ENCODE results near the gene NXPH4. TPM values are rescaled to one million over a fixed set of nuclear protein-coding genes. Genes with fewer than 3 reads are reported as not detected.

Gene NXPH4
- total RNA-seq, 2 donors from 2014 or later: 0.34 to 1.4 TPM

DNA sequence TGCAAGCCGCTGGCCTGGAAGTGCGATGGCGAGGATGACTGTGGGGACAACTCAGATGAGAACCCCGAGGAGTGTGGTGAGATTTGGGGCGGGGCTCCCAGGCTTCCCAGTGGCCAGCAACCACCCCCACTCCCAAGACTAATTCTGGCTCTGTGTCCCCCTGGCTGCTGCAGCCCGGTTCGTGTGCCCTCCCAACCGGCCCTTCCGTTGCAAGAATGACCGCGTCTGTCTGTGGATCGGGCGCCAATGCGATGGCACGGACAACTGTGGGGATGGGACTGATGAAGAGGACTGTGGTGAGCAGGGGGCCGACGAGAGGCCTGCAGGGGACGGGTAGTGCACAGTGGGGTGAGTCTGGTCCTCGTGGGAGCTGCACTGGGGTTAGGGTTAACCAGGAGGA lies 12.1 kb upstream of the NXPH4 start:
- Mint-ChIP-seq H3K4me3 (no peak overlapping the region), H3K36me3 (ENCODE audit: low read depth) (no peaks in the 10 kb centered on the region), H3K27ac (no peak overlapping the region), H3K27me3 (no peaks in the 10 kb centered on the region), H3K4me1 (no peaks in the 10 kb centered on the region), H3K9me3 (no peaks in the 10 kb centered on the region)
- ATAC-seq (replicated peaks): no peak

DNA sequence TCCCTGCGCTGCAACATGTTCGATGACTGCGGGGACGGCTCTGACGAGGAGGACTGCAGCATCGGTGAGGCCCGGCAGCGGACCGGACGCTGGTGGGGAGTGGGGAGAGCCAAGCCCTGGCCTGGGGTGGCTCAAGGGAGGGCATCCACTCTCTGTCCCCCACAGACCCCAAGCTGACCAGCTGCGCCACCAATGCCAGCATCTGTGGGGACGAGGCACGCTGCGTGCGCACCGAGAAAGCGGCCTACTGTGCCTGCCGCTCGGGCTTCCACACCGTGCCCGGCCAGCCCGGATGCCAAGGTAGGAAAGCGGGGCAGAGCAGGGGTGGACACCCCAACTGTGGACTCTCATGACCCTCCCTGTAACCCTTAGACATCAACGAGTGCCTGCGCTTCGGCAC lies 11.4 kb upstream of the NXPH4 start:
- Mint-ChIP-seq H3K27ac (no peak overlapping the region), H3K4me1 (no peaks in the 10 kb centered on the region), H3K9me3 (no peaks in the 10 kb centered on the region), H3K27me3 (no peaks in the 10 kb centered on the region), H3K36me3 (ENCODE audit: low read depth) (no peaks in the 10 kb centered on the region), H3K4me3 (no peak overlapping the region)
- no peak for ATAC-seq (replicated peaks)

DNA sequence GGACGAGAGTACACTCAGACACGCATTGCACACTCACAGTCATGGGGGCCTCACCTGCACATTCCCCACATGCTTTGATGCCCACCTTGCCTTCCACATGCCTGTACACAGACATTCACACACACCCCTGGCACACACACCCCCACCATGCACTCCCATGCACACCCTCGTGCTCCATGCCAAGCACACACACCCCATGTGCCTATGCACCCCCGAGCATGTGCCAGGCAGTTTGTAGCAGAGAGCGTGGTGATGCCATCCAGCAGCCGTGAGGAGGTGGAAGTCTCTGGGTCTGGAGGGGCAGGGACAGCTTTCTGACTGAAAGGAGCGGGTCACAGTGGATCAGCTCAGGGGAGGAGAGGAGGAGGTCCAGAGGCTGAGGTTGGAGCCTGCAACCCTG lies 10.7 kb upstream of the NXPH4 start:
- Mint-ChIP-seq H3K4me3 (no peak overlapping the region), H3K4me1 (no peaks in the 10 kb centered on the region), H3K27me3 (no peaks in the 10 kb centered on the region), H3K36me3 (ENCODE audit: low read depth) (no peaks in the 10 kb centered on the region), H3K9me3 (no peaks in the 10 kb centered on the region), H3K27ac (no peak overlapping the region)
- peak; percentile 17 for ATAC-seq (replicated peaks)

DNA sequence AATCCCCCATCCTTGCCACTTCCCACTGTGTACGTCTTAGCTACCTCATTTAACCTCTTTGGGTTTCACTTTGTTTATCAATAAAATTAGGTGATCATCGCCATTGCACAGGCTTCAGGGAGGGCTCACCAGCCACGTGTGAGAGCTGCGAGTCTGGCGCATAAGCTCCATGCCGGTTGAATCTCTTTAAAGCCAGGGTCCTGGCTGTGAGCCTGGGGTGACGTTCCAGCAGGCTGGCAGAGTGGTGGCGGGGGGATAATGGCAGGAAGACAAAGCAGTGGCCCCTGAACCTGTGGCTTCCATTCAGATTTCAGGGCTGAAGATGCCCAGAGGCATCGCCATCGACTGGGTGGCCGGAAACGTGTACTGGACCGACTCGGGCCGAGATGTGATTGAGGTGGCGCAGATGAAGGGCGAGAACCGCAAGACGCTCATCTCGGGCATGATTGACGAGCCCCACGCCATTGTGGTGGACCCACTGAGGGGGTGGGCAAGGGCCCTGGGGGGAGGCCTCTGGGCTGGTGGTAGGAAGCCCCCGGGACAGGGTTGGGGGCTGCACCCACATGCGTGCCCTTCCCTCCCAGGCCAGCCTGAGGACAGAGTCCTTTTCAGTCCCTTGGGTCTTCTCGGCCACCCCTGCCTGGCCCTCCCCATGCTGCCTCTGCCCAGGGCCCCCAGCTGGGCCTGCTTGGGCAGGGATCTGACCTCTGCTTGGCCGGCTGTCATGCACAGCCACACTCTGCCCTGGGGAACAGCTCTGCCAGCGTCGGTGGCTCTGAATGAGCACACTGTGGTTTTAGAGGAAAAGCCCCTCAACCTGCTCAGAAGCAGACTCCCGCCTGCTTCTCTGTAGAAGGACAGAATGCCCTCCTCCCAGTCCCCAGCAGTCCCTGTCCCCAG lies 8.6 kb upstream of the NXPH4 start:
- Mint-ChIP-seq H3K9me3 (no peaks in the 10 kb centered on the region), H3K4me3 (no peak overlapping the region), H3K36me3 (ENCODE audit: low read depth) (no peaks in the 10 kb centered on the region), H3K27me3 (no peaks in the 10 kb centered on the region), H3K27ac (no peak overlapping the region), H3K4me1 (no peaks in the 10 kb centered on the region)
- ATAC-seq (replicated peaks): no peak

DNA sequence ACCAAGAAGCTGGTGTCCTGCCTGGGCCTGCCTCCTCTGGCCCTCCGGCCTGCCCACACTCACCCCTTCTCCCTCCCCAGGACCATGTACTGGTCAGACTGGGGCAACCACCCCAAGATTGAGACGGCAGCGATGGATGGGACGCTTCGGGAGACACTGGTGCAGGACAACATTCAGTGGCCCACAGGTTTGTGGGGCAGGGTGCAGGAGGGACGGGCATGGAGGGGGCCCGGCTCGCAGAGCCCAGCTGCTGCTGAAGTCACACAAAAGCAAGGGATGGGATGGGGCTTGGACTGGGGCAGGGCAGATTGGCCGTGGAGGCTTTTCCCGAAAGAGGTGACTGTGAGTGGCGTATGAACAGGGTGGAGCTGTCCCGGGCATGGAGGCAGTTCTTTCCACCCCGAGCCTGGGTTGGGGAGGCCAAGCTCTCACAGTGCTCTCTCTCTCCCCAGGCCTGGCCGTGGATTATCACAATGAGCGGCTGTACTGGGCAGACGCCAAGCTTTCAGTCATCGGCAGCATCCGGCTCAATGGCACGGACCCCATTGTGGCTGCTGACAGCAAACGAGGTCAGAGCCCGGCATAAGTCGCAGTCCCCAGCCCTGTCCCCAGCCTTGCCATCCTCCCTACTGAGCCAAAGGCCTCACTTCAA lies 7.8 kb upstream of the NXPH4 start:
- Mint-ChIP-seq H3K27me3 (peaks cover 5% of the 10 kb centered on the region), H3K36me3 (ENCODE audit: low read depth) (no peaks in the 10 kb centered on the region), H3K4me1 (peaks cover 6% of the 10 kb centered on the region), H3K9me3 (no peaks in the 10 kb centered on the region), H3K27ac (no peak overlapping the region), H3K4me3 (no peak overlapping the region)
- no peak for ATAC-seq (replicated peaks)

DNA sequence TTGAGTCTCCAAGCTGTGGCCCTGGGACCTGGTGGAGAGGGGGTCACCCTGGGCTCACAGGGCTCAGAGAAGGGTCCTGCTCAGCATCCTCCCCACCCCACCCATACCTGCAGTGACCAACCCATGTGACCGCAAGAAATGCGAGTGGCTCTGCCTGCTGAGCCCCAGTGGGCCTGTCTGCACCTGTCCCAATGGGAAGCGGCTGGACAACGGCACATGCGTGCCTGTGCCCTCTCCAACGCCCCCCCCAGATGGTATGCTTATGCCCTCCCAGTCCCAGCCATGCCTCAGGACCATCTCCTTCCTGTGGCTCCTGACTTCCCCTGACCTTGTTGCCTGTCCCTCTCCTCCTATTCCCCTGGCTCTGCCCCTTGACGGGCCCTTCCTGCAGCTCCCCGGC lies 6.7 kb upstream of the NXPH4 start:
- H3K36me3 Mint-ChIP-seq (ENCODE audit: low read depth): no peaks in the 10 kb centered on the region
- no peaks in the 10 kb centered on the region for H3K9me3 Mint-ChIP-seq
- H3K27me3 Mint-ChIP-seq: peaks cover 17% of the 10 kb centered on the region
- no peak overlapping the region for H3K27ac Mint-ChIP-seq
- H3K4me3 Mint-ChIP-seq: no peak overlapping the region
- peaks cover 11% of the 10 kb centered on the region for H3K4me1 Mint-ChIP-seq
- no peak for ATAC-seq (replicated peaks)

DNA sequence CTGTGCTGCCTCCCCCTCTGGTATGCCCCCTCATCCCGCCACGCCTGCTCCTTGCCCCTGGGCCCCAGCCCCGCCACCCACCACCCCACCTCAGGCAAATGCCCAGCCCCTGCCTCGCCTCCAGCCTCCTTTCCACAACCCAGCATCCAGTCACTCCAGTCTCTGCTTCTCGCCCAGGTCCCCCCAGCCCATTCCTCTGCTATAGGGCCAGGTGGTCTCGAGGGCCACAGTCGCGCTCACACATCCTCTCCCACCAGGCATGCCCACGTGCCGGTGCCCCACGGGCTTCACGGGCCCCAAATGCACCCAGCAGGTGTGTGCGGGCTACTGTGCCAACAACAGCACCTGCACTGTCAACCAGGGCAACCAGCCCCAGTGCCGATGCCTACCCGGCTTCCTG lies 6.1 kb upstream of the NXPH4 start:
- Mint-ChIP-seq H3K4me3 (no peak overlapping the region), H3K27me3 (peaks cover 22% of the 10 kb centered on the region), H3K9me3 (no peaks in the 10 kb centered on the region), H3K36me3 (ENCODE audit: low read depth) (no peaks in the 10 kb centered on the region), H3K4me1 (peaks cover 13% of the 10 kb centered on the region), H3K27ac (no peak overlapping the region)
- ATAC-seq (replicated peaks): no peak

DNA sequence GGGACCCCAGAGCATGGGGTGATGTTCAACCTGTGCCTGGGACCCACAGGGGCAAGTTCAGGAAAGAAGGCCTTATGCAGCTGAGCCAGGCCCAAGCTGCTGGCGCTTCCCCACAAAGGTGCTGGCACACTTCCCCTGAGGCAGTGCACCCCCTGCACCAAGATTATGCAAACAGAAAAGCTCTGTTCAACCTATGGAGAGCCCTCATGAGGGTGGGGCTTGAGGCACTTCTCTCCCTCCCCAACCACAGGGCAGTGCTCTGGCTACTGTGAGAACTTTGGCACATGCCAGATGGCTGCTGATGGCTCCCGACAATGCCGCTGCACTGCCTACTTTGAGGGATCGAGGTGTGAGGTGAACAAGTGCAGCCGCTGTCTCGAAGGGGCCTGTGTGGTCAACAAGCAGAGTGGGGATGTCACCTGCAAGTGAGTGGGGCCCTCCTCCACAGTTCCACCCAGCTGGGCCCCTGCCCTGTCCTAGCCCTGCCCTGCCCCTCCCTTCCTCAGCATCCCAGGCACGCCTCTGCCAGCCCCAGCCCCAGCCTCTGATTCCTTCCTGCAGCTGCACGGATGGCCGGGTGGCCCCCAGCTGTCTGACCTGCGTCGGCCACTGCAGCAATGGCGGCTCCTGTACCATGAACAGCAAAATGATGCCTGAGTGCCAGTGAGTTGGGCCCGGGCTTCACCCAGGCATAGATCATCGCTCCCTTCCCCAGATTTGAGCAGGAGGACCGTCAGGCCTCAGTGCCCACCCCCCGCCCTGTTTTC lies 5.5 kb upstream of the NXPH4 start:
- H3K27me3 Mint-ChIP-seq: peaks cover 28% of the 10 kb centered on the region
- no peak for ATAC-seq (replicated peaks)
- no peak overlapping the region for H3K4me3 Mint-ChIP-seq
- no peaks in the 10 kb centered on the region for H3K36me3 Mint-ChIP-seq (ENCODE audit: low read depth)
- no peak overlapping the region for H3K27ac Mint-ChIP-seq
- no peaks in the 10 kb centered on the region for H3K9me3 Mint-ChIP-seq
- H3K4me1 Mint-ChIP-seq: peaks cover 19% of the 10 kb centered on the region

DNA sequence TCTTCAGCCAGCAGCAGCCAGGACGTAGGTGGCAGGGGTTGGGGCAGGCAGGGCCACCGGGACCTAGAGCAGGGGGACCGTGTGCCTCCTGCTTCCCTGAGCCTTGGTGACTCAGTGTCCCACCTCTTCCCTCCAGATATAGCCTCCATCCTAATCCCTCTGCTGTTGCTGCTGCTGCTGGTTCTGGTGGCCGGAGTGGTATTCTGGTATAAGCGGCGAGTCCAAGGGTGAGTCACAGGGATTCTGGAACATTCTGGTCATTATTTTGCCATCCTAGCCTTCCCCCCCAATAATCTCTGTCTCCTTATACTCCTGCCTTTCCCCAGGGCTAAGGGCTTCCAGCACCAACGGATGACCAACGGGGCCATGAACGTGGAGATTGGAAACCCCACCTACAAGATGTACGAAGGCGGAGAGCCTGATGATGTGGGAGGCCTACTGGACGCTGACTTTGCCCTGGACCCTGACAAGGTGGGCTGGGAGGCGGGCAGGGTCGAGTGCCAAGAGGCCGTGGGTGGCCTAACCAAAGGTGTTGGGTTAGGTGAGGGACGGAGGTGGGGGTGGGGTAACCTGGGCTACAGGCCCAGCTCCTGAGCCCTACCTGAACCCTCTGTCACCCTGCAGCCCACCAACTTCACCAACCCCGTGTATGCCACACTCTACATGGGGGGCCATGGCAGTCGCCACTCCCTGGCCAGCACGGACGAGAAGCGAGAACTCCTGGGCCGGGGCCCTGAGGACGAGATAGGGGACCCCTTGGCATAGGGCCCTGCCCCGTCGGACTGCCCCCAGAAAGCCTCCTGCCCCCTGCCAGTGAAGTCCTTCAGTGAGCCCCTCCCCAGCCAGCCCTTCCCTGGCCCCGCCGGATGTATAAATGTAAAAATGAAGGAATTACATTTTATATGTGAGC lies 4.5 kb upstream of the NXPH4 start:
- ATAC-seq (replicated peaks): no peak
- H3K4me1 Mint-ChIP-seq: peaks cover 19% of the 10 kb centered on the region
- no peak overlapping the region for H3K27ac Mint-ChIP-seq
- H3K36me3 Mint-ChIP-seq (ENCODE audit: low read depth): no peaks in the 10 kb centered on the region
- H3K4me3 Mint-ChIP-seq: no peak overlapping the region
- H3K9me3 Mint-ChIP-seq: no peaks in the 10 kb centered on the region
- peaks cover 28% of the 10 kb centered on the region for H3K27me3 Mint-ChIP-seq

DNA sequence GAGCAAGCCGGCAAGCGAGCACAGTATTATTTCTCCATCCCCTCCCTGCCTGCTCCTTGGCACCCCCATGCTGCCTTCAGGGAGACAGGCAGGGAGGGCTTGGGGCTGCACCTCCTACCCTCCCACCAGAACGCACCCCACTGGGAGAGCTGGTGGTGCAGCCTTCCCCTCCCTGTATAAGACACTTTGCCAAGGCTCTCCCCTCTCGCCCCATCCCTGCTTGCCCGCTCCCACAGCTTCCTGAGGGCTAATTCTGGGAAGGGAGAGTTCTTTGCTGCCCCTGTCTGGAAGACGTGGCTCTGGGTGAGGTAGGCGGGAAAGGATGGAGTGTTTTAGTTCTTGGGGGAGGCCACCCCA lies 3.9 kb upstream of the NXPH4 start:
- H3K27ac Mint-ChIP-seq: no peak overlapping the region
- peaks cover 33% of the 10 kb centered on the region for H3K27me3 Mint-ChIP-seq
- H3K36me3 Mint-ChIP-seq (ENCODE audit: low read depth): peaks cover 6% of the 10 kb centered on the region
- H3K9me3 Mint-ChIP-seq: no peaks in the 10 kb centered on the region
- no peak for ATAC-seq (replicated peaks)
- no peak overlapping the region for H3K4me3 Mint-ChIP-seq
- peaks cover 24% of the 10 kb centered on the region for H3K4me1 Mint-ChIP-seq

DNA sequence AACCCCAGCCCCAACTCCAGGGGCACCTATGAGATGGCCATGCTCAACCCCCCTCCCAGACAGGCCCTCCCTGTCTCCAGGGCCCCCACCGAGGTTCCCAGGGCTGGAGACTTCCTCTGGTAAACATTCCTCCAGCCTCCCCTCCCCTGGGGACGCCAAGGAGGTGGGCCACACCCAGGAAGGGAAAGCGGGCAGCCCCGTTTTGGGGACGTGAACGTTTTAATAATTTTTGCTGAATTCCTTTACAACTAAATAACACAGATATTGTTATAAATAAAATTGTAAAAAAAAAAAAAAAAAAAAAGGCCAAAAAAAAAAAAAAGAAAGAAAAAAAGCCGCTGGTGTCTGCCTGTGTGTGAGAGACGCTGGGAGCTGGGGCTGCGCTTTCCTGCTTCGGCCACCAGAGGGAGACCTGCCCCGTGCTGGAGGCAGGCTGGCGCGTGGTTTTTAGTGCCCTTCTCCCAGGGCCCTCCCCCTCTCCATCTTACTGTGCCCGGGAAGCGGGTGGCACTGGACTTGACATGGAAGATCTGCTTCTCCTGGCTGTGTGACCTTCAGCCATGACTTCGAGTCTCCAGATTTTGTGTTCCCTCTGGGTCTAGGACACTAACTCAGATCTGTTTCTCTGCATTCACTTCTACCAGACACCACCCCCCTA lies 3.4 kb upstream of the NXPH4 start:
- Mint-ChIP-seq H3K27me3 (peaks cover 38% of the 10 kb centered on the region), H3K4me1 (peaks cover 24% of the 10 kb centered on the region), H3K4me3 (no peak overlapping the region), H3K27ac (peak overlapping the region; percentile 26), H3K36me3 (ENCODE audit: low read depth) (peaks cover 6% of the 10 kb centered on the region), H3K9me3 (no peaks in the 10 kb centered on the region)
- ATAC-seq (replicated peaks): peak; percentile 76

DNA sequence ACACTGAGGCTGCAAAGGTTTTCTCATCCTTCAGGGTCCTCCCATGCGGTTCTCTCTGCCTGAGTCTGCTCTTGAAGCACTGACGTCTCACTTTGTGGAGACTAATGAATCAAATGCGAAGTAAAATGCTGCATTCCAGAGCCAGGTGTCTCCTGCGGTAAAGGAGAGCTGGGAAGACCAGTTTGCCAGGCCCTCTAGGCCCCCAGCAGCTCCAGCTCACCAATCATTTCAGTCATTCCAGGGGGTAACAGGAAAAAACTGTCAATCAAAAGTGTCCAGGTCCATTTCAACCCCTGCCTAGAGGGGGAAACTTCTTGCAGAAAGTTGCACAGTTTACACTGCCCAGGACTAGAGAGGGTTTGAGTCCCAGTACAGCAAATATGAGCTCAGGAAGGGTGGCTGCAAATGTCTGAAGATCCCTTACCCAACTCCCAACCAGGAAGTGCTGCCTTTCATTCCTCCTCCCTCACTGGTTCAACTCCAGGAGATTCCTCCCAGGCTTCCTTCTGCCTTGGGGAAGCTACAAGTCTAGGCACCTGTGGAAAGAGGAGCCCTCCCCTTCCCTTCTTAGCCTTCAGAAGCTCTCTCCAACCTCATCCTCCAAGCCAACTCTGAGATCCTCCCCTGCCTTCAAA lies 2.7 kb upstream of the NXPH4 start:
- no peak for ATAC-seq (replicated peaks)
- Mint-ChIP-seq H3K9me3 (no peaks in the 10 kb centered on the region), H3K4me3 (peak overlapping the region; percentile 27), H3K4me1 (peaks cover 28% of the 10 kb centered on the region), H3K27me3 (peaks cover 45% of the 10 kb centered on the region), H3K36me3 (ENCODE audit: low read depth) (peaks cover 6% of the 10 kb centered on the region), H3K27ac (peak overlapping the region; percentile 26)

DNA sequence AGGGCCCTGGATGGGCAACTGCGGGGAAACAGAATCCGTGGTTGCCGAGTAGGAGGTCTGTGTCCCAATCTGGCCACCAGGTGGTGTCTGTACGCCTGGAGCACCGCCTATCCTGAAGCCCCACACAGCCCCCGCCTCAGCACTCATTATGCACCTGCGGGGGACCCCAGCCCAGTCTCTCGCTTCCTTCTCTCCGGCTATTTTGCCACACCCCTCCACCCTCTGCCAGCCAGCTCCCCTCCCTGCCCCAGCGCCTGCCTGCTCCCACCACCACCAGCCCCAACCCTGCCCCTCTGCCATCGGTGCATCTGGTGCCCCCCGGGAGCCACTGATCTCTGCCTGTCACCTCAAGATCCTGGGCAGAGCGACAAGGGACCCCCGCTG lies 2.2 kb upstream of the NXPH4 start:
- H3K4me3 Mint-ChIP-seq: peak overlapping the region; percentile 27
- peak; percentile 50 for ATAC-seq (replicated peaks)
- H3K27ac Mint-ChIP-seq: no peak overlapping the region
- peaks cover 50% of the 10 kb centered on the region for H3K27me3 Mint-ChIP-seq
- peaks cover 6% of the 10 kb centered on the region for H3K36me3 Mint-ChIP-seq (ENCODE audit: low read depth)
- H3K4me1 Mint-ChIP-seq: peaks cover 28% of the 10 kb centered on the region
- H3K9me3 Mint-ChIP-seq: no peaks in the 10 kb centered on the region
